NT2/D1 (cell line): ENCODE measurements around the gene GPAM.

Experiments
- DNase-seq: peaks from one replicate; pipeline ENCODE4 v3.0.0-alpha.2; 2011; ENCODE audit warnings: low read depth, low spot score
- H3K27me3 ChIP-seq: 2 replicates; pipeline ENCODE4 v1.6.0; 2011; ENCODE audit warnings: mild to moderate bottlenecking; ENCODE audit not compliant: insufficient read length, insufficient read depth
- H3K36me3 ChIP-seq: 2 replicates; pipeline ENCODE4 v1.6.1; 2011; ENCODE audit warnings: mild to moderate bottlenecking, low read length, mixed read lengths; ENCODE audit not compliant: insufficient read depth, insufficient read length
- H3K4me1 ChIP-seq: 2 replicates; pipeline ENCODE4 v1.5.1; 2011; ENCODE audit not compliant: insufficient read depth, insufficient read length
- H3K4me3 ChIP-seq: 2 replicates; pipeline ENCODE4 v1.5.1; 2011; ENCODE audit warnings: low read depth; ENCODE audit not compliant: insufficient read length
- H3K9ac ChIP-seq: 2 replicates; pipeline ENCODE4 v1.6.0; 2011; ENCODE audit warnings: low read depth; ENCODE audit not compliant: insufficient read length
- H3K9me3 ChIP-seq: 2 replicates; pipeline ENCODE4 v1.5.1; 2011; ENCODE audit warnings: mild to moderate bottlenecking, low read length; ENCODE audit not compliant: insufficient read depth
- SUZ12 ChIP-seq: IDR thresholded peaks from 2 replicates; pipeline ENCODE4 v1.6.1; 2011; ENCODE audit not compliant: insufficient read length, insufficient read depth; ENCODE audit errors: extremely low read depth
- YY1 ChIP-seq: IDR thresholded peaks from 2 replicates; pipeline ENCODE4 v1.6.1; 2011; ENCODE audit not compliant: insufficient read length, insufficient read depth
- ZNF274 ChIP-seq: IDR thresholded peaks from 2 replicates; pipeline ENCODE4 v1.6.1; 2011; ENCODE audit warnings: mild to moderate bottlenecking, low read depth, low read length

Gene GPAM

GRCh38 chr10:112160834-112161233, 22.7 kb downstream of the GPAM start:
- Histone ChIP-seq H3K4me1 (no peaks in the 10 kb centered on the region), H3K36me3 (peaks cover 67% of the 10 kb centered on the region), H3K4me3 (no peak overlapping the region), H3K9me3 (no peaks in the 10 kb centered on the region), H3K9ac (no peak overlapping the region), H3K27me3 (no peaks in the 10 kb centered on the region)
- TF ChIP-seq YY1 (no peak), SUZ12 (no peak), ZNF274 (no peak)
- DNase-seq = no peak

DNA sequence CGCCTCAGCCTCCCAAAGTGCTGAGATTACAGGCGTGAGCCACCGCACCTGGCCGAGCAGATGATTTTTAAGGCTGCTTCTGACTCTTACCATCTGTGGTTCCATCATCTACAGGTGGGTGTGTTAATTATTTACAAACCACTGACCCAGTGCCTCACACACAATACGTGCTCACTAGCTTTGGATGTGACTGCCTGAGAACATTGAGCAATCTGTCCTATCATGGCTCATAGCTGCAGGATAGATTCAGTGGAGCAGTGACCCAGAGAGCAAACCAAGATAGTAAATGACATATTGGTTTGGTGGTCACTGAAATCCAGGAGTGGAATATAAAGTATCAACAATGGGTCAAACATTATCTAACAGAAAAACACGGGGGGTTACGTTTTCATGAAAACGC, 24.1 kb downstream of the GPAM start:
- H3K36me3 ChIP-seq = peaks cover 74% of the 10 kb centered on the region
- TF ChIP-seq ZNF274 (no peak), SUZ12 (no peak), YY1 (no peak)

GRCh38 chr10:112151524-112152039, 32.0 kb downstream of the GPAM start:
- Histone ChIP-seq H3K9me3 (no peaks in the 10 kb centered on the region), H3K36me3 (peaks cover 47% of the 10 kb centered on the region), H3K9ac (no peak overlapping the region), H3K4me3 (no peak overlapping the region), H3K4me1 (no peaks in the 10 kb centered on the region), H3K27me3 (no peaks in the 10 kb centered on the region)
- no peak for TF ChIP-seq SUZ12
- TF ChIP-seq YY1 = no peak
- no peak for TF ChIP-seq ZNF274
- no peak for DNase-seq

More for the DNA sequence above, 24.1 kb downstream of the GPAM start:
- no peaks in the 10 kb centered on the region for H3K4me1 ChIP-seq
- H3K27me3 ChIP-seq = no peaks in the 10 kb centered on the region
- H3K4me3 ChIP-seq = no peak overlapping the region
- no peak overlapping the region for H3K9ac ChIP-seq
- DNase-seq = no peak
- H3K9me3 ChIP-seq = no peaks in the 10 kb centered on the region

DNA sequence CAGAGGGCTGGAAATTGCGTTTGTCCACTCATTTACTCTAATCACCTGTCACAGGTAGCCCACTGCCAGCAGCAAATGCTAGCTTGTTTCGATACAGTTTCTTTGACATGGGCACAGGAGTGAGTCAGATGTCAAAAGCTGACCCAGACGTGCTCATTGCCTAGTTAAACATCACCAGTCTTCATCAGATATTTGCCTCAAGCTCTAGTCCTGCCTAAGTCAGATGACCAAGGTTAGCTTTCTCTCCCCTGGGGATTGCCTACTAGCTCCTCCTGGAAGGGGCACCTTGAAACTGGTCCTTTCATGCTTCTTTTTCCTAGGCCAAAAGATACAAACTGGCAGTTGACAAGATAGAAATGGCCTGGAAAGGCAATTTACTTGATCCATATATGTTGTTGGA, 35.2 kb downstream of the GPAM start:
- no peak for TF ChIP-seq ZNF274
- TF ChIP-seq SUZ12 = no peak
- no peak for TF ChIP-seq YY1
- Histone ChIP-seq H3K9me3 (no peaks in the 10 kb centered on the region), H3K36me3 (peaks cover 29% of the 10 kb centered on the region), H3K9ac (no peak overlapping the region), H3K4me1 (no peaks in the 10 kb centered on the region), H3K27me3 (no peaks in the 10 kb centered on the region), H3K4me3 (no peak overlapping the region)
- no peak for DNase-seq

- Histone ChIP-seq H3K9me3 (no peaks in the 10 kb centered on the region), H3K4me3 (no peak overlapping the region), H3K27me3 (no peaks in the 10 kb centered on the region), H3K9ac (no peak overlapping the region), H3K36me3 (peaks cover 24% of the 10 kb centered on the region), H3K4me1 (no peaks in the 10 kb centered on the region)
- DNase-seq = no peak
- TF ChIP-seq YY1 (no peak), ZNF274 (no peak), SUZ12 (no peak)
Observed at GRCh38 chr10:112146799-112147198, 36.8 kb downstream of the GPAM start.

DNA sequence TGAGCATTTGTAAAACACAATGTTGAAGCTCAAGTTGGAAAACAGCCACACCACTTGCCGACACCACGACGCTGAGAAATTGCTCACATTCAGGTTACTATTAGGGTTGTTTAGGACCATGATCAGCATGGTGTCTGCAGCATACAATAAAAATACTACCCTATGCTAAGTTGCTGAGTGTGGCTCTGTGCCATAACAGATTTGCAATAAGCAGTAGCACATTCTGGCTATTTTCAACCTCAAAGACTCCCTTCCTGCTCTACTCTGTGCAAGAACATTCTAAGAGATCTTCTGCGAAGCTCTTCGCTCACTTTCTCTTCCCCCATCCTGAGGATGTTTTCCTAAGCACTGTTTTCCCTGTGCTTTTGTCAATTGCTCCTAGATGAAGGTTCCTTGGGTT, 38.3 kb downstream of the GPAM start:
- Histone ChIP-seq H3K9ac (no peak overlapping the region), H3K27me3 (no peaks in the 10 kb centered on the region), H3K4me1 (no peaks in the 10 kb centered on the region), H3K36me3 (peaks cover 24% of the 10 kb centered on the region), H3K4me3 (no peak overlapping the region), H3K9me3 (no peaks in the 10 kb centered on the region)
- TF ChIP-seq YY1 (no peak), ZNF274 (no peak), SUZ12 (no peak)
- no peak for DNase-seq

- peaks cover 23% of the 10 kb centered on the region for H3K36me3 ChIP-seq
- no peaks in the 10 kb centered on the region for H3K27me3 ChIP-seq
- no peaks in the 10 kb centered on the region for H3K9me3 ChIP-seq
- DNase-seq = no peak
- no peak overlapping the region for H3K9ac ChIP-seq
- no peak for TF ChIP-seq YY1
- TF ChIP-seq SUZ12 = no peak
- no peak for TF ChIP-seq ZNF274
- H3K4me1 ChIP-seq = no peaks in the 10 kb centered on the region
- H3K4me3 ChIP-seq = no peak overlapping the region
Observed at GRCh38 chr10:112143420-112143819, 40.1 kb downstream of the GPAM start.

- DNase-seq = no peak
- no peak for TF ChIP-seq SUZ12
- no peak for TF ChIP-seq YY1
- TF ChIP-seq ZNF274 = no peak
- Histone ChIP-seq H3K4me3 (no peak overlapping the region), H3K9me3 (no peaks in the 10 kb centered on the region), H3K9ac (no peak overlapping the region), H3K27me3 (no peaks in the 10 kb centered on the region), H3K4me1 (peaks cover 3% of the 10 kb centered on the region), H3K36me3 (peaks cover 14% of the 10 kb centered on the region)
Observed at GRCh38 chr10:112141292-112141691, 42.3 kb downstream of the GPAM start.
